Measurements from ENCODE around the gene RAI2. TPM values are rescaled to one million over a fixed set of nuclear protein-coding genes. Genes with fewer than 3 reads are reported as not detected.

RAI2 gene
- total RNA-seq, 4 donors from 2014 or later = 0.38 to 17.7 (median 2.5) TPM

DNA sequence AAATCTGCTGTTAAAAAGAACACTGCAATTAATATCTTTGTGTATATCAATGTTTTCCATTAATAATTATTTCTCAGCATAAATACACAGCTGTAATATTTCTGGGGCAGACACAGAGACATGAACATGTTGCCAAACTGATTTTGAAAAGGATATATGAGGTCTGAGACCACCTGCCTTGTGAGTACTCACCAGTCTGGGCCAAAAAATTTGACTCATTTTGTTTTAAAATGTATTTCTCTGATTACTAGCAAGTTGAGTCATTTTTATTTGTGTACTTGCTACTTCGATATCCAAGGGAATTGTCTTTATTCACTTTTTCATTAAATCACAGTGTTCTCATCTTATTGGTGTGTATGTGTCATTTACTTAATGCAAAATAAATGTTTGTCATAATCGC, 8.5 kb upstream of the RAI2 start:
- Histone ChIP-seq H3K4me1 (no peaks in the 10 kb centered on the region), H3K27ac (no peak overlapping the region), H3K9me3 (no peaks in the 10 kb centered on the region), H3K4me3 (no peak overlapping the region), H3K36me3 (no peaks in the 10 kb centered on the region), H3K27me3 (no peaks in the 10 kb centered on the region)
- 71 to 73% methylated on average over 2 of the region's 2 CpGs for WGBS, 2 donors
- intact Hi-C loops (cut with DNase I) = no loop called here
- TF ChIP-seq, protein P1, sequence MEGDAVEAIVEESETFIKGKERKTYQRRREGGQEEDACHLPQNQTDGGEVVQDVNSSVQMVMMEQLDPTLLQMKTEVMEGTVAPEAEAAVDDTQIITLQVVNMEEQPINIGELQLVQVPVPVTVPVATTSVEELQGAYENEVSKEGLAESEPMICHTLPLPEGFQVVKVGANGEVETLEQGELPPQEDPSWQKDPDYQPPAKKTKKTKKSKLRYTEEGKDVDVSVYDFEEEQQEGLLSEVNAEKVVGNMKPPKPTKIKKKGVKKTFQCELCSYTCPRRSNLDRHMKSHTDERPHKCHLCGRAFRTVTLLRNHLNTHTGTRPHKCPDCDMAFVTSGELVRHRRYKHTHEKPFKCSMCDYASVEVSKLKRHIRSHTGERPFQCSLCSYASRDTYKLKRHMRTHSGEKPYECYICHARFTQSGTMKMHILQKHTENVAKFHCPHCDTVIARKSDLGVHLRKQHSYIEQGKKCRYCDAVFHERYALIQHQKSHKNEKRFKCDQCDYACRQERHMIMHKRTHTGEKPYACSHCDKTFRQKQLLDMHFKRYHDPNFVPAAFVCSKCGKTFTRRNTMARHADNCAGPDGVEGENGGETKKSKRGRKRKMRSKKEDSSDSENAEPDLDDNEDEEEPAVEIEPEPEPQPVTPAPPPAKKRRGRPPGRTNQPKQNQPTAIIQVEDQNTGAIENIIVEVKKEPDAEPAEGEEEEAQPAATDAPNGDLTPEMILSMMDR (IDR thresholded peaks at IDR 0.05) = no peak
- no peak for TF ChIP-seq POLR2A (IDR thresholded peaks at IDR 0.05)
- DNase-seq = no peak

DNA sequence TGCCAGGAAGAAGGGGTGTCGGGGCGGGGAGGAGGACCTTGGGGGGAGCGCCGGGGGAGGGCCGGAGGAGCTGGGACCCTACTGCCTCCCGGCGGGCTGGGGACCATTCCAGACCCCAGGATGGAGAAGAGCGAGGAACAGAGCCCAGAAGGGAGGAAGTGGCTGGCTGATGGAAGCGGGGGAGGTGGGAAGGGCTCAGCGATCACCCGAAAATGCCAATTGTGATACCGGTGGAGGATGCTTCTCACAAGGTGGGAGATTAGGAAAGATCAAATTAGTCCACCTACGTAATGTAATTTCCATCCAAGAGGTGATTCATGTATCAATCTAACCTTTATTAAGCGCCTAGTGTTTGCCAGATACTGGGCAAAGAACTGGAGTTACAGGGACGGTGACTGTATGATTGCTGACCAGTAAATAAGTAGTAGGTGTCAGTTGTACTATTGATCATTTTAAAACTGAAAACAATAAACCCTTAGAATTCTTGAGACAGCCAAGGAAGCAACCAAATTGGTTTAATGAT, 452 bp upstream of the RAI2 start:
- peaks cover 0 to 34% (median 0%) of the 10 kb centered on the region in 4 donors for H3K27me3 ChIP-seq
- no peak for TF ChIP-seq POLR2A (IDR thresholded peaks at IDR 0.05)
- TF ChIP-seq, protein P1 (IDR thresholded peaks at IDR 0.05) = no peak
- intact Hi-C loops (cut with DNase I) = no loop called here
- DNase-seq = no peak
- no peaks in the 10 kb centered on the region for H3K9me3 ChIP-seq
- no peaks in the 10 kb centered on the region for H3K36me3 ChIP-seq
- WGBS, 2 donors = 0 to 46% methylated on average over 2 to 13 of the region's 15 CpGs
- H3K27ac ChIP-seq = peak overlapping the region in 2 of 4 donors; percentile 30 to 70
- H3K4me1 ChIP-seq = peaks cover 0 to 18% (median 5%) of the 10 kb centered on the region in 3 donors
- H3K4me3 ChIP-seq = peak overlapping the region; percentile 30 to 72 (median 48)

DNA sequence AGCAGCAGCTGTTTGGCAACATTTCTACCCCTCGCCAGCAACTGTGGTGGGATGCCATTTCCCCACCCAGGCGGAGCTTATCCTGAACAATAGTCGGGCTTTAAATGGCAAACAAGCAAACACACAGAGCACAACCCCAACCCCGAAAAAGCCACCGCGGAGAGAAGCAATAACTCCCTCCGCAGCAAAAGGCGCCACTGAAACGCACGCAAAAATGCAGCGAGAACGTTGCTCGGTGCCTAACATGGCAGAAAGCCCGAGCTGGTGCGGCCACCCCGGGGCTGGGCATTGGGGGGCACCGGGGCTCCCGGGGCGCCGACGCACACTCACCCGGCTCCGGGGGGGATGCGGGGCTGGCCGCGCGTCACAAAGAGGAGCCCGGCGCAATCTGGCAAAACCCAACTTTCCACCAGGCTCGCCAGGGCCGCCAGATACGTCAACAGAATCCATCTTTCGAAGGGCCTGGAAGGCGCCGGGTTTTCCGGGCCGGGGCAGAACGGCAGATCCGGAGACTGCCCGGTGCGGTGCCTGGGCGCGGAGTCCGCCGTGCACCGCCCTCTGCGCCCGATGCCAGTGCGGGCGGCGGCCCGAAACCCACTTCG, 818 bp downstream of the RAI2 start:
- no peaks in the 10 kb centered on the region for H3K36me3 ChIP-seq

DNA sequence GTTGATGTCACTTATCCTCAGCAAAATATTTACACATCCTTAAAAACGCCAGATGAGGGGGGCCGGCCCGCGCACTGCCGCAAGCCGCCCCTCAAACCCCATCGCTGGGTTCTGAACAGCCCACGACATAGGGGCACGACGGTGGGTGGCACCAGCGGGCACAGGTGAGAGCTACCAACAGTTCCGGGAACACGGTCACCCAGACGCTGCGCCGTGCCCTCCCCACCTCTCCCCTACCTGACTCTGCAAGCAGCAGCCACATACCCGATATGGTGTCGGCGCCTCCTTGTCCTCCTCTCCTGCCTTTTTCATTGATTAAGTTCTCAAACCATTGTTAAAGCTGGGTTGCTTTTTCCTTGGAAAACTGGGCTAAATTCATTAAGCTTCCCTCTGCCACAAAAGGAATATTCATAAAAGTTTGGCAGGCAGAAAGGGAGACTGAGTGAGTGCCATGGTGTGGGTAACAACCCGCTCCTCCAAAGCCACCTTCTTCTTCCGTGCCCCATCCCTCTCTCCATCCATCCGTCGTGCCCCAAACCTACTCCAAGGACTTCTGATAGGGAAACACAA, 1.4 kb downstream of the RAI2 start:
- H3K36me3 ChIP-seq = no peaks in the 10 kb centered on the region

More for the DNA sequence above, 818 bp downstream of the RAI2 start:
- no peak for TF ChIP-seq POLR2A (IDR thresholded peaks at IDR 0.05)
- TF ChIP-seq, protein P1 (IDR thresholded peaks at IDR 0.05) = no peak
- peak overlapping the region; percentile 46 to 81 (median 70) for H3K27ac ChIP-seq
- intact Hi-C loops (cut with DNase I) = no loop called here
- WGBS, 2 donors = 33% methylated on average over 10 of the region's 53 CpGs; no CpG with 5 or more reads in 1 of the 2 donors
- H3K9me3 ChIP-seq = no peaks in the 10 kb centered on the region
- peaks cover 0 to 34% (median 0%) of the 10 kb centered on the region in 4 donors for H3K27me3 ChIP-seq
- H3K4me3 ChIP-seq = peak overlapping the region; percentile 40 to 72 (median 52)
- H3K4me1 ChIP-seq = peaks cover 0 to 18% (median 5%) of the 10 kb centered on the region in 3 donors
- no peak for DNase-seq

More for the DNA sequence above, 1.4 kb downstream of the RAI2 start:
- WGBS, 2 donors = 0 to 37% methylated on average over 4 to 14 of the region's 23 CpGs
- Histone ChIP-seq H3K4me3 (peak overlapping the region; percentile 40 to 72 (median 52)), H3K27ac (peak overlapping the region; percentile 46 to 81 (median 70)), H3K9me3 (no peaks in the 10 kb centered on the region), H3K4me1 (peaks cover 0 to 24% (median 5%) of the 10 kb centered on the region in 3 donors), H3K27me3 (peaks cover 0 to 34% (median 0%) of the 10 kb centered on the region in 4 donors)
- no peak for TF ChIP-seq POLR2A (IDR thresholded peaks at IDR 0.05)
- TF ChIP-seq, protein P1 (IDR thresholded peaks at IDR 0.05) = no peak
- intact Hi-C loops (cut with DNase I) = no loop called here
- DNase-seq = no peak
